Measurements from ENCODE around the gene SYT1. TPM values are rescaled to one million over a fixed set of nuclear protein-coding genes. Genes with fewer than 3 reads are reported as not detected.

Gene SYT1
- total and polyA plus RNA-seq, 4 donors = 0.53 to 0.84 (median 0.64) TPM

DNA sequence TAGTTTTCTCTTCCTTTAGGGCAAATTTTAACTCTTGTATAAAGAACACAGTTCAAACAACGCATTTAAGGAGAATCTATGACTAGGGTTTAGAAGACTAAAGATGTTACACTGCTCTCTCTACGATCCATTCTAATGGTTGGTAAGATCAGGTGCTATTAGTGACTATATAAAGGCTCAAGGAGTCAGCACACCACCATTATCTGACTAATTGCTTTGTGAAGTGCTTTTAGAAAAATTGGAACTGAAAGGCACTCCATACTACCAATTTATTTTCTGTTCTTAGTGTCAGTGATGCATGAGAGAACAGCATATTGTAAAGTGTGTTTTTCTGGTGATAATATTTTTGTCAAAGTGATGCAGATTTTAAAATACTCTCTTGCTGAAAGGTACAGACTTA is 136.8 kb downstream of the SYT1 start (continued):
- TF ChIP-seq, protein P1, sequence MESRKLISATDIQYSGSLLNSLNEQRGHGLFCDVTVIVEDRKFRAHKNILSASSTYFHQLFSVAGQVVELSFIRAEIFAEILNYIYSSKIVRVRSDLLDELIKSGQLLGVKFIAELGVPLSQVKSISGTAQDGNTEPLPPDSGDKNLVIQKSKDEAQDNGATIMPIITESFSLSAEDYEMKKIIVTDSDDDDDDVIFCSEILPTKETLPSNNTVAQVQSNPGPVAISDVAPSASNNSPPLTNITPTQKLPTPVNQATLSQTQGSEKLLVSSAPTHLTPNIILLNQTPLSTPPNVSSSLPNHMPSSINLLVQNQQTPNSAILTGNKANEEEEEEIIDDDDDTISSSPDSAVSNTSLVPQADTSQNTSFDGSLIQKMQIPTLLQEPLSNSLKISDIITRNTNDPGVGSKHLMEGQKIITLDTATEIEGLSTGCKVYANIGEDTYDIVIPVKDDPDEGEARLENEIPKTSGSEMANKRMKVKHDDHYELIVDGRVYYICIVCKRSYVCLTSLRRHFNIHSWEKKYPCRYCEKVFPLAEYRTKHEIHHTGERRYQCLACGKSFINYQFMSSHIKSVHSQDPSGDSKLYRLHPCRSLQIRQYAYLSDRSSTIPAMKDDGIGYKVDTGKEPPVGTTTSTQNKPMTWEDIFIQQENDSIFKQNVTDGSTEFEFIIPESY (IDR thresholded peaks at IDR 0.05) = no peak
- TF ChIP-seq, protein P2, sequence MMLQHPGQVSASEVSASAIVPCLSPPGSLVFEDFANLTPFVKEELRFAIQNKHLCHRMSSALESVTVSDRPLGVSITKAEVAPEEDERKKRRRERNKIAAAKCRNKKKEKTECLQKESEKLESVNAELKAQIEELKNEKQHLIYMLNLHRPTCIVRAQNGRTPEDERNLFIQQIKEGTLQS (IDR thresholded peaks at IDR 0.05) = no peak
- no peak for TF ChIP-seq HNF4G (IDR thresholded peaks at IDR 0.05)
- no peak for TF ChIP-seq NR2F2 (IDR thresholded peaks at IDR 0.05)

DNA sequence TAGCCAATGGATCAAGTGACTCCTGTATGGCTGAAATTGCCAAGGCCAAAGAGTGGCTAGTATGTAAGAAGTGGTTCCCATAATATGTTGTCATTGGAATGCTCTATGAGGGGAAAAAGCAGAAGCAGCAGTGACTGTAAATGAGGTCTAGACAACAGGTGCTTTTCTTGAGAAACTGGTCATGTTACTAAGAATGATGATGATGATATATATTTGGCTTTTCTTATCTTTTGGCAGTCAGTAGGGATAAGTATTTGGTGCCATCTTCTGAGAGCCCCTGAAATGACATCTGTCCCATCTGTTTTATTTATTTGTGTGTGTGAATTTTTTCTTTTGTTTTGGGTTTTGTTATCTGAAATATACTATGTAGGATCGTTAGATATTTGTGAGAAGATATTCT is 141.7 kb downstream of the SYT1 start:
- Histone ChIP-seq H3K4me1 (ENCODE audit: control insufficient read depth in 4 of 4, insufficient read depth in 4 of 4, low read length in 3 of 4) (no peaks in the 10 kb centered on the region), H3K9me3 (ENCODE audit: control insufficient read depth in 4 of 4, low read length in 3 of 4) (no peaks in the 10 kb centered on the region), H3K27me3 (ENCODE audit: control insufficient read depth in 4 of 4, insufficient read depth in 4 of 4, low read length in 3 of 4) (no peaks in the 10 kb centered on the region), H3K27ac (ENCODE audit: low read depth in 1 of 2, low read length in 2 of 2) (no peak overlapping the region), H3K4me3 (ENCODE audit: low read depth in 1 of 3, low read length in 3 of 3) (no peak overlapping the region), H3K9ac (ENCODE audit: low read depth in 1 of 2, low read length in 2 of 2) (no peak overlapping the region), H3K36me3 (ENCODE audit: control insufficient read depth in 4 of 4, insufficient read depth in 3 of 4, low read depth in 1 of 4, low read length in 3 of 4) (no peaks in the 10 kb centered on the region)
- DNase-seq (ENCODE audit: low spot score) = no peak
- peak in 1 of 2 donors; percentile 47 for TF ChIP-seq RAD21 (IDR thresholded peaks at IDR 0.05)
- TF ChIP-seq, protein P1 (IDR thresholded peaks at IDR 0.05) = no peak
- WGBS = 68% methylated on average over 1 of the region's 1 CpG

DNA sequence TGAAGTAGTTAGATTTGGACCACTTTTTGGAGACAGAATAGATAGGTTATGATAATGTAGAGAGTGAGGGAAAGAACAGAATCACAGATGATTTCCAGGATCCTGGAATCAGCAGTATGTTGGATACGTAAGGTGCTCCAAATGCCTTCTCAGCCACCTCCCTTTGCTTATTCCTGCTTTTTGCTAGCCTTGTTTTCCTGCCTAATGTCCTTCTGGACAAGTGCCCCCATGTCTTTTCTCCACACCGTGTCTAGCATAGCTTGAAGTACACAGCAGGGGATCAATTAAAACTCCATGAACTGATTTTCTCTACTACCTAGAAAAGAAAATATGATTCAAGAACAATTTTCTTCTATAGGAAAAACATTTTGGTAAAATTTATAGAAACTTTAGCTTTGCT is 144.0 kb downstream of the SYT1 start:
- WGBS = 67% methylated on average over 2 of the region's 2 CpGs
- Histone ChIP-seq H3K4me1 (ENCODE audit: control insufficient read depth in 4 of 4, insufficient read depth in 4 of 4, low read length in 3 of 4) (no peaks in the 10 kb centered on the region), H3K27ac (ENCODE audit: low read depth in 1 of 2, low read length in 2 of 2) (no peak overlapping the region), H3K9ac (ENCODE audit: low read depth in 1 of 2, low read length in 2 of 2) (no peak overlapping the region), H3K36me3 (ENCODE audit: control insufficient read depth in 4 of 4, insufficient read depth in 3 of 4, low read depth in 1 of 4, low read length in 3 of 4) (no peaks in the 10 kb centered on the region), H3K4me3 (ENCODE audit: low read depth in 1 of 3, low read length in 3 of 3) (no peak overlapping the region), H3K9me3 (ENCODE audit: control insufficient read depth in 4 of 4, low read length in 3 of 4) (no peaks in the 10 kb centered on the region), H3K27me3 (ENCODE audit: control insufficient read depth in 4 of 4, insufficient read depth in 4 of 4, low read length in 3 of 4) (no peaks in the 10 kb centered on the region)
- TF ChIP-seq EGR1 (IDR thresholded peaks at IDR 0.05; ENCODE audit: low read depth in 2 of 2) = no peak
- no peak for TF ChIP-seq HNF4A (conservative IDR thresholded peaks at IDR 0.05)
- no peak for TF ChIP-seq JUND (IDR thresholded peaks at IDR 0.05)
- TF ChIP-seq, protein P2 (IDR thresholded peaks at IDR 0.05) = no peak
- TF ChIP-seq GABPA (IDR thresholded peaks at IDR 0.05 in 1 of 2, conservative IDR thresholded peaks at IDR 0.05 in 1 of 2) = no peak
- TF ChIP-seq, protein P3, sequence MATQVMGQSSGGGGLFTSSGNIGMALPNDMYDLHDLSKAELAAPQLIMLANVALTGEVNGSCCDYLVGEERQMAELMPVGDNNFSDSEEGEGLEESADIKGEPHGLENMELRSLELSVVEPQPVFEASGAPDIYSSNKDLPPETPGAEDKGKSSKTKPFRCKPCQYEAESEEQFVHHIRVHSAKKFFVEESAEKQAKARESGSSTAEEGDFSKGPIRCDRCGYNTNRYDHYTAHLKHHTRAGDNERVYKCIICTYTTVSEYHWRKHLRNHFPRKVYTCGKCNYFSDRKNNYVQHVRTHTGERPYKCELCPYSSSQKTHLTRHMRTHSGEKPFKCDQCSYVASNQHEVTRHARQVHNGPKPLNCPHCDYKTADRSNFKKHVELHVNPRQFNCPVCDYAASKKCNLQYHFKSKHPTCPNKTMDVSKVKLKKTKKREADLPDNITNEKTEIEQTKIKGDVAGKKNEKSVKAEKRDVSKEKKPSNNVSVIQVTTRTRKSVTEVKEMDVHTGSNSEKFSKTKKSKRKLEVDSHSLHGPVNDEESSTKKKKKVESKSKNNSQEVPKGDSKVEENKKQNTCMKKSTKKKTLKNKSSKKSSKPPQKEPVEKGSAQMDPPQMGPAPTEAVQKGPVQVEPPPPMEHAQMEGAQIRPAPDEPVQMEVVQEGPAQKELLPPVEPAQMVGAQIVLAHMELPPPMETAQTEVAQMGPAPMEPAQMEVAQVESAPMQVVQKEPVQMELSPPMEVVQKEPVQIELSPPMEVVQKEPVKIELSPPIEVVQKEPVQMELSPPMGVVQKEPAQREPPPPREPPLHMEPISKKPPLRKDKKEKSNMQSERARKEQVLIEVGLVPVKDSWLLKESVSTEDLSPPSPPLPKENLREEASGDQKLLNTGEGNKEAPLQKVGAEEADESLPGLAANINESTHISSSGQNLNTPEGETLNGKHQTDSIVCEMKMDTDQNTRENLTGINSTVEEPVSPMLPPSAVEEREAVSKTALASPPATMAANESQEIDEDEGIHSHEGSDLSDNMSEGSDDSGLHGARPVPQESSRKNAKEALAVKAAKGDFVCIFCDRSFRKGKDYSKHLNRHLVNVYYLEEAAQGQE (IDR thresholded peaks at IDR 0.05) = no peak
- no peak for TF ChIP-seq RXRA (IDR thresholded peaks at IDR 0.05)
- TF ChIP-seq, protein P1 (IDR thresholded peaks at IDR 0.05) = no peak
- TF ChIP-seq FOXA1 (IDR thresholded peaks at IDR 0.05) = no peak
- no peak for TF ChIP-seq HNF4G (IDR thresholded peaks at IDR 0.05)
- TF ChIP-seq FOXA2 (IDR thresholded peaks at IDR 0.05) = no peak
- TF ChIP-seq, protein P4, sequence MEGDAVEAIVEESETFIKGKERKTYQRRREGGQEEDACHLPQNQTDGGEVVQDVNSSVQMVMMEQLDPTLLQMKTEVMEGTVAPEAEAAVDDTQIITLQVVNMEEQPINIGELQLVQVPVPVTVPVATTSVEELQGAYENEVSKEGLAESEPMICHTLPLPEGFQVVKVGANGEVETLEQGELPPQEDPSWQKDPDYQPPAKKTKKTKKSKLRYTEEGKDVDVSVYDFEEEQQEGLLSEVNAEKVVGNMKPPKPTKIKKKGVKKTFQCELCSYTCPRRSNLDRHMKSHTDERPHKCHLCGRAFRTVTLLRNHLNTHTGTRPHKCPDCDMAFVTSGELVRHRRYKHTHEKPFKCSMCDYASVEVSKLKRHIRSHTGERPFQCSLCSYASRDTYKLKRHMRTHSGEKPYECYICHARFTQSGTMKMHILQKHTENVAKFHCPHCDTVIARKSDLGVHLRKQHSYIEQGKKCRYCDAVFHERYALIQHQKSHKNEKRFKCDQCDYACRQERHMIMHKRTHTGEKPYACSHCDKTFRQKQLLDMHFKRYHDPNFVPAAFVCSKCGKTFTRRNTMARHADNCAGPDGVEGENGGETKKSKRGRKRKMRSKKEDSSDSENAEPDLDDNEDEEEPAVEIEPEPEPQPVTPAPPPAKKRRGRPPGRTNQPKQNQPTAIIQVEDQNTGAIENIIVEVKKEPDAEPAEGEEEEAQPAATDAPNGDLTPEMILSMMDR (IDR thresholded peaks at IDR 0.05; ENCODE audit: low read depth, low read length, missing input control) = no peak
- DNase-seq (ENCODE audit: low spot score) = no peak

All from liver (tissue), 9 donors.